Psoas muscle (tissue), 8 donors: ENCODE measurements around the gene RNF215. TPM values are rescaled to one million over a fixed set of nuclear protein-coding genes. Genes with fewer than 3 reads are reported as not detected.

Experiments used
- ATAC-seq, 4 donors: fragments of 200-7000 bp; cut with Tn5 transposase; one replicate each; pipeline ENCODE4 v1.9.1; 2020; ENCODE audit warnings: moderate library complexity in 3 of 4, mild to moderate bottlenecking in 2 of 4
- DNase-seq, 2 donors: peaks; one replicate each; pipeline ENCODE4 v3.0.0-alpha.2; 2020
- H3K27ac ChIP-seq: fragments of 200-600 bp; one replicate; pipeline ENCODE4 v1.8.0; 2022
- H3K27me3 ChIP-seq, 3 donors: fragments of 200-600 bp in 1 of 3; one replicate each; pipeline versions ENCODE4 v1.6.1 to v1.8.0; 2013 to 2022; ENCODE audit warnings: low read length in 2 of 3, mild to moderate bottlenecking in 2 of 3, moderate library complexity in 1 of 3; ENCODE audit not compliant: insufficient read depth in 3 of 3
- H3K36me3 ChIP-seq, 2 donors: fragments of 200-600 bp in 1 of 2; one replicate each; pipeline versions ENCODE4 v1.6.1 to v1.8.0; 2013 to 2022; ENCODE audit warnings: low read depth in 1 of 2, mild to moderate bottlenecking in 1 of 2, moderate library complexity in 1 of 2; ENCODE audit not compliant: insufficient read depth in 1 of 2
- H3K4me1 ChIP-seq: fragments of 200-600 bp; one replicate; pipeline ENCODE4 v1.8.0; 2022
- H3K4me3 ChIP-seq: fragments of 200-600 bp; one replicate; pipeline ENCODE4 v1.8.0; 2022; ENCODE audit warnings: mild to moderate bottlenecking
- H3K9me3 ChIP-seq: fragments of 200-600 bp; one replicate; pipeline ENCODE4 v1.8.0; 2022
- WGBS, 3 donors: extraction: QIAGEN DNeasy Blood & Tissue Kit; methylation state at CpG; one replicate each; pipeline versions ENCODE4 v1.1.6 to v1.1.7; 2013; 5-methylcytosine and 5-hydroxymethylcytosine counted together
- intact Hi-C, 2 donors: fragments of 100-400 bp; cut with DNase I; formaldehyde crosslinking; loops; one replicate each; pipeline versions ENCODE4 v1.11.0 to v1.14.2; 2022
- polyA plus RNA-seq, 3 donors: library from polyadenylated mRNA; stranded (reverse); fragments of 200-250 nt; gene quantifications; one replicate each; pipeline ENCODE4 v1.2.3, GENCODE V29; 2013
- total RNA-seq, 4 donors: library from RNA; stranded (reverse); fragmentation: NEBNext Ultra II Directional in 2 of 4; extraction: Animal tissue kit (Norgen Biotek cat#: 25700) in 2 of 4; gene quantifications; one replicate each; pipeline versions ENCODE4 v1.2.1 to v1.2.4, GENCODE V29; 2021 to 2023
- TF ChIP-seq, protein P1 (sequence below): fragments of 200-600 bp; IDR thresholded peaks from one replicate; pipeline ENCODE4 v1.8.0; 2022; ENCODE audit warnings: antibody characterized with exemption
- donor health status: healthy with polysubstance abuse.
- donor health status: DM: no; HTN: no; CAD: no; lungs with moderate emphysema.
- donor health status: Bipolar disorder and iron deficiency.
- donor health status: healthy.
- donor health status: DM: yes; HTN: yes; CAD: no.
- donor health status: DM: no; HTN: no; CAD: no.
- donor health status: DM: no; HTN: no; CAD: no.
- donor health status: DM: yes; HTN: yes; CAD: no.

RNF215 gene
- total and polyA plus RNA-seq, 7 donors, result 5.7 to 13.8 (median 8.8) TPM

DNA sequence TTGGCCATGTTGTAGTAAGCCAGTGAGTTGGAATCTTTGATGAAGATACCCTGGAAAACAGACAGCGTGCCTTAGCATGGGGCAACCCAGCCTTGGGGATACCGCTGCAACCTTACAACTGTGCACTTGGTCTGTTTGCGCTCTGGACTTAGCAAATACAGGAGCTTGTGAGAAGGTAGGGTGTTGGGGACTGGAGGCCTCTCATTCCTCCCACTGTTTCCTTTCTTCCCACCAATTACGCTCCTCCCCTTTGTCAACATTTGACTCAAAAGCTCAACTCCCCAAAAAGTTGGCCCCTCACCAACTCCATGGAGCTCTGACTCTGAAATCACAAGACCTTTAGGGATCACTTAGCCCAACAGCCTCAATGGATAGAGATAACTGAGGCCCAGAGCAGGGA is 52.6 kb downstream of the RNF215 start:
- Histone ChIP-seq H3K4me3 (no peak overlapping the region), H3K9me3 (no peaks in the 10 kb centered on the region), H3K27me3 (no peaks in the 10 kb centered on the region), H3K36me3 (peaks cover 17 to 92% of the 10 kb centered on the region in 2 donors), H3K27ac (no peak overlapping the region), H3K4me1 (peaks cover 12% of the 10 kb centered on the region)
- ATAC-seq (no peak), DNase-seq (no peak)
- intact Hi-C loops, result no loop called here
- TF ChIP-seq, protein P1, sequence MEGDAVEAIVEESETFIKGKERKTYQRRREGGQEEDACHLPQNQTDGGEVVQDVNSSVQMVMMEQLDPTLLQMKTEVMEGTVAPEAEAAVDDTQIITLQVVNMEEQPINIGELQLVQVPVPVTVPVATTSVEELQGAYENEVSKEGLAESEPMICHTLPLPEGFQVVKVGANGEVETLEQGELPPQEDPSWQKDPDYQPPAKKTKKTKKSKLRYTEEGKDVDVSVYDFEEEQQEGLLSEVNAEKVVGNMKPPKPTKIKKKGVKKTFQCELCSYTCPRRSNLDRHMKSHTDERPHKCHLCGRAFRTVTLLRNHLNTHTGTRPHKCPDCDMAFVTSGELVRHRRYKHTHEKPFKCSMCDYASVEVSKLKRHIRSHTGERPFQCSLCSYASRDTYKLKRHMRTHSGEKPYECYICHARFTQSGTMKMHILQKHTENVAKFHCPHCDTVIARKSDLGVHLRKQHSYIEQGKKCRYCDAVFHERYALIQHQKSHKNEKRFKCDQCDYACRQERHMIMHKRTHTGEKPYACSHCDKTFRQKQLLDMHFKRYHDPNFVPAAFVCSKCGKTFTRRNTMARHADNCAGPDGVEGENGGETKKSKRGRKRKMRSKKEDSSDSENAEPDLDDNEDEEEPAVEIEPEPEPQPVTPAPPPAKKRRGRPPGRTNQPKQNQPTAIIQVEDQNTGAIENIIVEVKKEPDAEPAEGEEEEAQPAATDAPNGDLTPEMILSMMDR, result no peak
- WGBS, 3 donors, result 99 to 100% (median 99%) methylated on average over 4 of the region's 4 CpGs

DNA sequence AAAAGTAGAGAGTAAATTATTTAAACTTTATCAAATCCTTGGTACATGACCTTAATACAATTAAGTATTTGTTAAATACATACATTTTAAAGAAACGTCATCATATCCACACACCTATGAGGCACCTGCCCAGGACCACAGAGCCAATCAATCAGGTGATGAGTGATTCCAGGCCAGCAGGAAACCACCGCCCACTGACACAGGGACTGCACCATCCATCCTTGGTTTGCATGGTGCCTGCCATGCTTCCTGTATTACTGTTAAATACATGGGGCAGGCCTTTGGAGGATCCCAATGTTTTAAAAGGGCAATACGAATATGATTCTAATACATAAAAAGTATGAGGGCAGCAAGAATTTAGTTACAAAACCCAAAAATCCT is 53.5 kb downstream of the RNF215 start:
- no peak for ATAC-seq
- Histone ChIP-seq H3K27ac (no peak overlapping the region), H3K27me3 (no peaks in the 10 kb centered on the region), H3K4me1 (peaks cover 12% of the 10 kb centered on the region), H3K4me3 (no peak overlapping the region), H3K36me3 (peaks cover 15 to 83% of the 10 kb centered on the region in 2 donors), H3K9me3 (no peaks in the 10 kb centered on the region)
- intact Hi-C loops, result no loop called here
- no peak for DNase-seq
- TF ChIP-seq, protein P1, result no peak
- 91 to 93% (median 92%) methylated on average over 3 of the region's 3 CpGs for WGBS, 3 donors

DNA sequence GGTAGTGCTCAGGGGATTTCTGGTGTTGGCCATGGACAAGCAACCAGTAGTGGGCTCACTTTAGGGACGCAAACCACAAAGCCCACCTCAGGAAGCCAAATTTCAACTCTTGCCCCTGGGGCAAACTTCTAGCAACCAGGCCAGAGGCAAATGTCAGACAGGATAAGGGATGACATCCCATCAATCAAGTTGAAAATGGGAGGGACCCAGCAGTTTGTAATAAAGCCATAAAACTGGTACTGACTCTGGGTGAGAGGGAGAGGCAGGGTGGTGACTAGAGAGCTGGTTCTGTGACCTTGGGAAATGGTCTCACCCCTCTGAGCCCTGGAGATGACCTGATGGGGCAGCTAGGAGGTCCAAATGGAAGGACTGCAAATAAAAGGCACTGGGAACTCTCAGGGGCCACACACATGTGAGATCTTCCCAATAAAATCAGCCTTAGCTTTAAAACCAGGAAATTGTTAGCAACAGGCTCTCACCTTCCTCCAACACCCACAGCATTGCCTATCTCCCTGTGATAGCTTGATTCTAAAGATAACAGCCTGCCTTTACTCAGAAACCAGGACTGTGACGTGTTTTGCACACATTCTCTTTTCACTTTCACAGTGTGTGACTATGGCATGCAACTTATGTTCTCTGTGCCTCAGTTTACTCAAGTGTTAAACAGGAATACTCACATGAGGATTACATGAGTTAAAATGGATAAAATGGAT is 54.1 kb downstream of the RNF215 start:
- Histone ChIP-seq H3K4me1 (peaks cover 12% of the 10 kb centered on the region), H3K9me3 (no peaks in the 10 kb centered on the region), H3K4me3 (no peak overlapping the region), H3K27ac (no peak overlapping the region), H3K36me3 (peaks cover 15 to 77% of the 10 kb centered on the region in 2 donors), H3K27me3 (no peaks in the 10 kb centered on the region)
- 88 to 98% (median 93%) methylated on average over 2 of the region's 2 CpGs for WGBS, 3 donors
- TF ChIP-seq, protein P1, result no peak
- DNase-seq (no peak), ATAC-seq (no peak)
- intact Hi-C loops, result no loop called here

DNA sequence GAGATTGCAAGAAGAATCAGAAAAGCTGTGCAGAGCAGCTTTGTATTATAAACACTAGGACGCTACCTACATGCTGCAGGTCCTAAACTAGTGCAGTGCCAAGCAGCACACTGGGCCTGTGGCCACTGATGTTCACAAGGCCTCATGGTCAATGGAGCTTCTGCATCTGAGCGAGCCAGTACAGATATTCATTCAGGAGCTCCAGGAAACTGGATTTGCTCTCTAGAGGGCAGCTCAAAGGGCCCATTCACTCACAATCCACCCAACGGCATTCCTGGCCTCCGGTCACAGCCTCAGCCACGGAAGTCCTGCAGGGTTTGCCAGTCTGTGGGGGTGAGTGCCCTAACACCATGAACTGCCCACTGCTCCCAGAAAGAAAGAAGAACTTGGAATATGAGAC is 54.7 kb downstream of the RNF215 start:
- DNase-seq (no peak), ATAC-seq (no peak)
- peaks cover 12% of the 10 kb centered on the region for H3K4me1 ChIP-seq
- intact Hi-C loops, result no loop called here
- no peaks in the 10 kb centered on the region for H3K9me3 ChIP-seq
- peaks cover 15 to 71% of the 10 kb centered on the region in 2 donors for H3K36me3 ChIP-seq
- 66 to 80% (median 79%) methylated on average over 5 of the region's 5 CpGs for WGBS, 3 donors
- TF ChIP-seq, protein P1, result no peak
- H3K4me3 ChIP-seq, result no peak overlapping the region
- no peak overlapping the region for H3K27ac ChIP-seq
- no peaks in the 10 kb centered on the region for H3K27me3 ChIP-seq

Other genes with a start within 250 kb of the RNF215 start
- under 1 TPM in 3 of 4 donors, not detected in 1; 0.27 to 0.54 (median 0.38) TPM for gene LIF, start 140.7 kb downstream of the RNF215 start, total RNA-seq
- 10 to 100 TPM in 1 of 3 donors, under 1 TPM in 2; 0.10 to 21.4 (median 0.14) TPM for gene LIF, start 140.7 kb downstream of the RNF215 start, polyA plus RNA-seq
- gene OSM, start 120.6 kb downstream of the RNF215 start, total RNA-seq, result under 1 TPM in 2 of 4 donors, not detected in 2; 0.38 to 0.39 TPM
- under 1 TPM in 2 of 3 donors, not detected in 1; 0.08 TPM for gene OSM, start 120.6 kb downstream of the RNF215 start, polyA plus RNA-seq
- gene CASTOR1, start 97.9 kb downstream of the RNF215 start, total RNA-seq, result 1 to 10 TPM in 3 of 4 donors, under 1 TPM in 1; 0.44 to 4.8 (median 2.2) TPM
- gene CASTOR1, start 97.9 kb downstream of the RNF215 start, polyA plus RNA-seq, result 1 to 10 TPM; 1.9 to 5.1 (median 2.9) TPM
- 1 to 10 TPM; 2.9 to 4.8 (median 3.3) TPM for gene TBC1D10A, start 60.5 kb downstream of the RNF215 start, total RNA-seq
- gene TBC1D10A, start 60.5 kb downstream of the RNF215 start, polyA plus RNA-seq, result 1 to 10 TPM; 2.2 to 4.2 (median 2.9) TPM
- 100 to 1,000 TPM; 107 to 146 (median 121) TPM for gene SF3A1, start 30.5 kb downstream of the RNF215 start, total RNA-seq
- 10 to 100 TPM; 21.6 to 35.5 (median 32.3) TPM for gene SF3A1, start 30.5 kb downstream of the RNF215 start, polyA plus RNA-seq
- gene CCDC157, start 30.4 kb downstream of the RNF215 start, total RNA-seq, result under 1 TPM; 0.17 to 0.88 (median 0.54) TPM
- gene CCDC157, start 30.4 kb downstream of the RNF215 start, polyA plus RNA-seq, result 1 to 10 TPM; 1.4 to 2.6 (median 1.5) TPM
- gene SEC14L2, start 9.6 kb upstream of the RNF215 start, total RNA-seq, result 1 to 10 TPM; 1.3 to 2.9 (median 2.1) TPM
- 10 to 100 TPM in 1 of 3 donors, 1 to 10 TPM in 1, under 1 TPM in 1; 0.38 to 75.0 (median 1.3) TPM for gene SEC14L2, start 9.6 kb upstream of the RNF215 start, polyA plus RNA-seq
- 10 to 100 TPM in 3 of 4 donors, 1 to 10 TPM in 1; 4.3 to 68.7 (median 17.7) TPM for gene MTFP1, start 38.4 kb upstream of the RNF215 start, total RNA-seq
- gene MTFP1, start 38.4 kb upstream of the RNF215 start, polyA plus RNA-seq, result 100 to 1,000 TPM in 1 of 3 donors, 10 to 100 TPM in 2; 50.8 to 156 (median 71.3) TPM
- not detected for gene SEC14L3, start 84.6 kb upstream of the RNF215 start, total RNA-seq
- gene SEC14L3, start 84.6 kb upstream of the RNF215 start, polyA plus RNA-seq, result under 1 TPM in 1 of 3 donors, not detected in 2; 0.04 TPM
- gene SEC14L4, start 118.3 kb upstream of the RNF215 start, total RNA-seq, result not detected
- under 1 TPM in 2 of 3 donors, not detected in 1; 0.01 to 0.07 TPM for gene SEC14L4, start 118.3 kb upstream of the RNF215 start, polyA plus RNA-seq
- gene SEC14L6, start 159.3 kb upstream of the RNF215 start, total RNA-seq, result not detected
- gene SEC14L6, start 159.3 kb upstream of the RNF215 start, polyA plus RNA-seq, result not detected
- 1 to 10 TPM in 3 of 4 donors, under 1 TPM in 1; 0.80 to 2.7 (median 1.3) TPM for gene GAL3ST1, start 187.3 kb upstream of the RNF215 start, total RNA-seq
- gene GAL3ST1, start 187.3 kb upstream of the RNF215 start, polyA plus RNA-seq, result under 1 TPM; 0.21 to 0.63 (median 0.39) TPM
- 10 to 100 TPM; 32.8 to 74.8 (median 63.7) TPM for gene PES1, start 204.5 kb upstream of the RNF215 start, total RNA-seq
- 100 to 1,000 TPM in 1 of 3 donors, 10 to 100 TPM in 2; 55.9 to 100 (median 69.4) TPM for gene PES1, start 204.5 kb upstream of the RNF215 start, polyA plus RNA-seq
- 10 to 100 TPM in 1 of 4 donors, 1 to 10 TPM in 3; 5.5 to 11.7 (median 9.0) TPM for gene TCN2, start 219.8 kb upstream of the RNF215 start, total RNA-seq
- gene TCN2, start 219.8 kb upstream of the RNF215 start, polyA plus RNA-seq, result 1 to 10 TPM; 5.9 to 9.9 (median 7.0) TPM
- gene SLC35E4, start 248.4 kb upstream of the RNF215 start, total RNA-seq, result 10 to 100 TPM in 1 of 4 donors, 1 to 10 TPM in 3; 5.8 to 11.5 (median 7.2) TPM
- gene SLC35E4, start 248.4 kb upstream of the RNF215 start, polyA plus RNA-seq, result 10 to 100 TPM in 1 of 3 donors, 1 to 10 TPM in 2; 2.6 to 11.0 (median 6.8) TPM